ENCODE results near the gene PSAPL1. TPM values are rescaled to one million over a fixed set of nuclear protein-coding genes. Genes with fewer than 3 reads are reported as not detected.

The PSAPL1 gene
- total RNA-seq, 1 donor from 2014 or later, result not detected

DNA sequence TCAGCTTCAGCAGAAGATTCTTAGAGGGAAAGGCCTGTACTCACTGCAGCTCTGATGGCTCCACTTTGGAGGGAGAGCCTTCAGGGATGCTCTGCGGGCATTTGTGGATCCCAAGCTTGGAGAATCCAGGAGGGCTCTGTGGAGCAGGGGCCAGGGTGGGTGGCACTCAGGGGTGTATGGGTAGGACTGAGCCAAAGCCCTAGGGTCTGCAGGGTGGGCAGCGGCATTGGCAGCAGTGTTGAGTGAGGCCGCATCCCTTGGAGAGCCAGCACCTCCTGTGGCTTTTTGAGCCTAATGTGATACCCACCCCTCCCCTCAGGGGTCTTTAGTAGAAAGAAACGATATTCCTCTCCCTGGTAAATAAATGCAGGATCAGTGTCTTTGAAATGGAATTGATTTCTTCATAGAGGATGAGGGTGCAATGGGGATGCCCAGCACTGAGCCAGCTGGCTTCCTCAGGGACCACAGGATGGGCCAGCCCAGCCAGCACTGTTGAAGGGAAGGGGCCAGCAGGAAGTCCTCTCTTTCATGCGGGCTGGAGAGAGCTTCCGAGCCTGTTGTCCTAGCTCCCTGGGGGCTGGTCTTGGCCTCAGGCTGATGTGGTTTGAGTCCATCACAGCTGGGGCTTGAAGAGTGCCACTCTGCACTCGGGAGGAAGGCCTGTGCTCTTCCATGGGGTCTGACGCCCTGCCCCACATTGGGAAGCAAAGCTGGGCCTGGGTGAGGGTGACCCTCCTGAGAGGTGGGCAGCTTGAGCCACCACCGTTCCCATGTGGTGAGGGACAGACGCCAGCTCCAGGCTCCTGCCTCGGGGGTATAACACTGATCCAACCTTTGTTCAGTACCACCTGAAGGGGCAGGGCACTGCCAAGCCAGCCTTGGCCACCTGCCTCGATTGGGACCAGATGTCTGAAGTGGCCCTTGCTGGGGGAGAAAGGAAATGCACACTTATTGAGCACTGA lies 49.5 kb downstream of the PSAPL1 start:
- ATAC-seq (ENCODE audit: low read depth), result no peak
- no peak overlapping the region for H3K4me3 Mint-ChIP-seq
- ChIA-PET CTCF (no interaction called here), POLR2A (no interaction called here)
- intact Hi-C loops (cut with micrococcal nuclease), result no loop called here
- TF ChIP-seq, protein P1, sequence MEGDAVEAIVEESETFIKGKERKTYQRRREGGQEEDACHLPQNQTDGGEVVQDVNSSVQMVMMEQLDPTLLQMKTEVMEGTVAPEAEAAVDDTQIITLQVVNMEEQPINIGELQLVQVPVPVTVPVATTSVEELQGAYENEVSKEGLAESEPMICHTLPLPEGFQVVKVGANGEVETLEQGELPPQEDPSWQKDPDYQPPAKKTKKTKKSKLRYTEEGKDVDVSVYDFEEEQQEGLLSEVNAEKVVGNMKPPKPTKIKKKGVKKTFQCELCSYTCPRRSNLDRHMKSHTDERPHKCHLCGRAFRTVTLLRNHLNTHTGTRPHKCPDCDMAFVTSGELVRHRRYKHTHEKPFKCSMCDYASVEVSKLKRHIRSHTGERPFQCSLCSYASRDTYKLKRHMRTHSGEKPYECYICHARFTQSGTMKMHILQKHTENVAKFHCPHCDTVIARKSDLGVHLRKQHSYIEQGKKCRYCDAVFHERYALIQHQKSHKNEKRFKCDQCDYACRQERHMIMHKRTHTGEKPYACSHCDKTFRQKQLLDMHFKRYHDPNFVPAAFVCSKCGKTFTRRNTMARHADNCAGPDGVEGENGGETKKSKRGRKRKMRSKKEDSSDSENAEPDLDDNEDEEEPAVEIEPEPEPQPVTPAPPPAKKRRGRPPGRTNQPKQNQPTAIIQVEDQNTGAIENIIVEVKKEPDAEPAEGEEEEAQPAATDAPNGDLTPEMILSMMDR (IDR thresholded peaks at IDR 0.05), result no peak
- H3K27me3 Mint-ChIP-seq, result peaks cover 1% of the 10 kb centered on the region
- peaks cover 6% of the 10 kb centered on the region for H3K9me3 Mint-ChIP-seq
- H3K4me1 Mint-ChIP-seq, result no peaks in the 10 kb centered on the region
- no peak for DNase-seq
- H3K27ac Mint-ChIP-seq, result no peak overlapping the region
- H3K36me3 Mint-ChIP-seq (ENCODE audit: low read depth), result no peaks in the 10 kb centered on the region

DNA sequence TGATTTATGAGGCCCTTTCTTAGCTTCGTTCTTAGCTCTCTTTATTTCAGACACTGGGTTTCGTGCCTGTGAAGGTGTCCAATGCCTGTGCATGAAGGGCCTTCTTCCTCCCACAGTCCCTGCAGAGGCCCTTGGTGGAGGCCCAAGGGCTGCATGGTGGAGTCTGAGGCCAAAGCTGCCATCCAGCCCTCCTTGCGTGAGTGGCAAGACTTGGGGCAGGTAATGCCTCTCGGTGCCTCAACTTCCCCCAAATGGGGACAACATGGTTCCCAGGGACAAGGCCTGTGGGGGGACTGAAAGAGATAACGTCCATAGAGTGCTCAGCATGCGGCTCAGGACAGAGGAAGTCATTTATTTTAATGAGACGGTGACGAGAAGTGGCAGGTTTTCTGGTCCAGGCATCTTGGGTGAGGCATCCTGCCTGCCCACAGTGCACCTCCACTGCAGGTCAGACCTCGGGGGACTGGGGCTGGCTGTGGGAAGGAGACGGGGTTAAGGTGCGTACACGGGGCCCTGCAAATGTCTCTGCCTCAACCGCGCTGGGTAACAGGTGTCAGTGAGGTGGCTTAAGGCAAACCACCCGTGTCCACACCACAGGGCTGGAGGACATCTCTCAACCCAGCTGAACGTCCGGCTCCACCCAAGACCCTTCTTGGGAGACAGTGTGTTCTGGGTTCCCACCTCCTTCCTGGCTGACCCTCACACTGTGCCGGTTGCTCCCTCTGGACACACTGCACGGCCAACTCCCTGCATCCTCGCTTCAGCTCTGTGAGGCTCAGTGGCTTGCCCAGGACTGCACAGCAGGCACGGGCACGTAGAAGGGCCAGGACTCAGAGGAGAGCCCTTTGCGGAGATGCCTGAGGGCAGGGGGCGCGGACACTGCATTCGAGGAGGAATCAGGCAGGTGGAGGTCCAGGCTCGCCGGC lies 50.5 kb downstream of the PSAPL1 start:
- Mint-ChIP-seq H3K36me3 (ENCODE audit: low read depth) (no peaks in the 10 kb centered on the region), H3K4me1 (no peaks in the 10 kb centered on the region), H3K4me3 (no peak overlapping the region), H3K9me3 (peaks cover 6% of the 10 kb centered on the region), H3K27me3 (peaks cover 2% of the 10 kb centered on the region), H3K27ac (no peak overlapping the region)
- CTCF ChIA-PET, result no interaction called here
- TF ChIP-seq, protein P1 (IDR thresholded peaks at IDR 0.05), result no peak
- DNase-seq, result no peak
- ATAC-seq (ENCODE audit: low read depth), result no peak
- POLR2A ChIA-PET, result no interaction called here
- intact Hi-C loops (cut with micrococcal nuclease), result no loop called here

DNA sequence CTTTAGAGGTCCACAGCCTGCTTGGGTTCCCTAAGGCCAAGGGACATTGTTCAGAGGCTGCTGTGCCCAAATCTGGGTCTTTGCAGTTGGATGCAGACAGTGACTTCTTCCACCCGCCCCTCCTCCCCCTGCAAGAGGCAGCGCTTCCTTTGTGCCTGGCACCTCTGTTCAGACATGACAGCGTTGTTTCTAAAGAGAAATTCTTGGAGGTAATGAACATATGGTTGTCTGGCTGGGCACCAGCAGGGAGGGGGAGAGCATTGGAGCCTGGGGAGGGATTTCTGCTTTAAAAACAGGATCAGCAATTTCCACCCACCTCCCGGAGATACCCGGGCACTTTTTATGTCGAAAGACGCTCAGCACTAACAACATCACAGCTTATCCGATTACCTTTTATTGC lies 51.5 kb downstream of the PSAPL1 start:
- intact Hi-C loops (cut with micrococcal nuclease), result no loop called here
- Mint-ChIP-seq H3K9me3 (peaks cover 10% of the 10 kb centered on the region), H3K27ac (no peak overlapping the region)

DNA sequence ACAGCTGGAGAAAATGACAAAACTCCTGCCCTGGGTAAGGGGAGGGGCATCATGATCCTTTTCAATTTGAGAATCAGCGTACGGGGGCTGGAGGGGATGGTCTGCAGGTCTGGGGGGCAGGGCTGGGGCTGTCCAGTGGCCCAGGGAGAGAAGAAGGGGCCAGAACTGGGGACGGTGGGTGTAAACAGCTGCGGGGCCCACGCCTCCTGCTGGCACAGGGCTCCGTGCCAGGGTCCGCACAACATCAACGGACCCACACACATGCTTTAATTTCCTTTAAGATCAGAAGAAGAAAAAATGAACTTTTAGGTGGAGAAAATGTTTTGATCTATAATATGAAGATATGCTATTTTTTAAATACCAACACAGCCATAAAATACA lies 52.1 kb downstream of the PSAPL1 start:
- Mint-ChIP-seq H3K4me1 (no peaks in the 10 kb centered on the region), H3K27me3 (peaks cover 13% of the 10 kb centered on the region), H3K4me3 (no peak overlapping the region), H3K9me3 (peaks cover 8% of the 10 kb centered on the region), H3K27ac (no peak overlapping the region), H3K36me3 (ENCODE audit: low read depth) (no peaks in the 10 kb centered on the region)
- DNase-seq (no peak), ATAC-seq (ENCODE audit: low read depth) (no peak)
- ChIA-PET CTCF (no interaction called here), POLR2A (no interaction called here)
- TF ChIP-seq, protein P1 (IDR thresholded peaks at IDR 0.05), result no peak
- intact Hi-C loops (cut with micrococcal nuclease), result no loop called here

More for the DNA sequence above, 51.5 kb downstream of the PSAPL1 start:
- Mint-ChIP-seq H3K27me3 (peaks cover 7% of the 10 kb centered on the region), H3K4me3 (no peak overlapping the region), H3K4me1 (no peaks in the 10 kb centered on the region), H3K36me3 (ENCODE audit: low read depth) (no peaks in the 10 kb centered on the region)
- ChIA-PET POLR2A (no interaction called here), CTCF (no interaction called here)
- ATAC-seq (ENCODE audit: low read depth), result no peak
- no peak for DNase-seq
- TF ChIP-seq, protein P1 (IDR thresholded peaks at IDR 0.05), result no peak
